Muscle of arm (tissue), 12 donors: ENCODE data around the gene SPTB. TPM values are rescaled to one million over a fixed set of nuclear protein-coding genes. Genes with fewer than 3 reads are reported as not detected.

Experiments
- polyA plus RNA-seq, 12 donors: library from polyadenylated mRNA; unstranded; fragments of 120-200 nt; gene quantifications; one replicate each; pipeline ENCODE4 v1.2.1, GENCODE V29; 2013; ENCODE audit not compliant: insufficient read length in 12 of 12

The SPTB gene
- polyA plus RNA-seq, 12 donors, result 51.9 to 666 (median 148) TPM

Other genes starting within 250 kb of the SPTB start
- 10 to 100 TPM in 11 of 12 donors, not detected in 1; 17.7 to 58.0 (median 21.5) TPM for gene PLEKHG3, start 175.5 kb downstream of the SPTB start, polyA plus RNA-seq
- 10 to 100 TPM in 11 of 12 donors, not detected in 1; 29.4 to 53.6 (median 46.2) TPM for gene CHURC1, start 34.5 kb upstream of the SPTB start, polyA plus RNA-seq
- under 1 TPM in 10 of 12 donors, not detected in 2; 0.22 to 0.60 (median 0.35) TPM for gene GPX2, start 62.8 kb upstream of the SPTB start, polyA plus RNA-seq
- gene RAB15, start 92.4 kb upstream of the SPTB start, polyA plus RNA-seq, result 10 to 100 TPM in 11 of 12 donors, not detected in 1; 22.5 to 42.6 (median 30.3) TPM
- gene FNTB, start 107.0 kb upstream of the SPTB start, polyA plus RNA-seq, result 10 to 100 TPM in 11 of 12 donors, not detected in 1; 17.9 to 31.8 (median 22.3) TPM
- gene MAX, start 222.6 kb upstream of the SPTB start, polyA plus RNA-seq, result 100 to 1,000 TPM in 1 of 12 donors, 10 to 100 TPM in 10, not detected in 1; 29.1 to 143 (median 35.0) TPM